IMR-90 (cell line): ENCODE results near the gene ABHD2. TPM values are rescaled to one million over a fixed set of nuclear protein-coding genes. Genes with fewer than 3 reads are reported as not detected.
A peak's percentile ranks its signal among the peaks of the same experiment; 100 is the strongest.

ENCODE experiments used
- ATAC-seq: fragments of 200-7000 bp; cut with Tn5 transposase; 2 replicates; pipeline ENCODE4 v1.9.1; 2020; ENCODE audit warnings: low read depth, mild to moderate bottlenecking, moderate library complexity
- BruUV-seq: library from RNA; stranded (reverse); fragments of 400-500 nt; replicated peaks from 2 replicates; lab custom pipeline; 2021; lab: Mats Ljungman, UMichigan
- CTCF ChIA-PET: fragments of 300-600 bp; formaldehyde crosslinking; extraction: SDS; loops from one replicate; lab custom pipeline; 2021; ENCODE audit warnings: antibody characterized with exemption; lab: Yijun Ruan, JAX
- POLR2A ChIA-PET: fragments of 300-600 bp; sonication (Branson Sonifier 250); formaldehyde crosslinking; loops from one replicate; lab custom pipeline; 2022; ENCODE audit warnings: antibody characterized with exemption; ENCODE audit not compliant: unreplicated experiment; lab: Charles Lee
- DNase-seq: peaks from one replicate; pipeline ENCODE4 v3.0.0; 2013
- H2AFZ ChIP-seq: replicated peaks from 2 replicates; pipeline ENCODE3; 2013; ENCODE audit warnings: low read length, mild to moderate bottlenecking; ENCODE audit not compliant: poor library complexity
- H2AK5ac ChIP-seq: 2 replicates; pipeline ENCODE4 v1.6.1; 2013; ENCODE audit warnings: low read depth, low read length, inconsistent platforms
- H2AK9ac ChIP-seq: replicated peaks from 2 replicates; pipeline ENCODE3; 2013; ENCODE audit warnings: mild to moderate bottlenecking, low read depth, low read length, moderate library complexity; ENCODE audit not compliant: poor library complexity
- H2BK120ac ChIP-seq: 2 replicates; pipeline ENCODE4 v1.6.1; 2013; ENCODE audit warnings: low read depth, low read length, inconsistent platforms
- H2BK15ac ChIP-seq: 3 replicates; pipeline ENCODE4 v1.6.1; 2013; ENCODE audit warnings: low read depth, low read length, inconsistent platforms
- H2BK20ac ChIP-seq: 2 replicates; pipeline ENCODE4 v1.6.1; 2013; ENCODE audit warnings: low read depth, mild to moderate bottlenecking, inconsistent platforms, low read length, moderate library complexity
- H2BK5ac ChIP-seq: 2 replicates; pipeline ENCODE4 v1.6.1; 2013; ENCODE audit warnings: mild to moderate bottlenecking, low read depth, low read length, inconsistent platforms; ENCODE audit not compliant: poor library complexity, severe bottlenecking
- H3K14ac ChIP-seq: replicated peaks from 2 replicates; pipeline ENCODE4 v1.6.1; 2013; ENCODE audit warnings: low read depth, low read length, inconsistent platforms
- H3K18ac ChIP-seq: 2 replicates; pipeline ENCODE4 v1.6.1; 2013; ENCODE audit warnings: low read depth, low read length, control low read depth
- H3K23ac ChIP-seq: 2 replicates; pipeline ENCODE4 v1.6.1; 2013; ENCODE audit warnings: low read depth, low read length, inconsistent platforms
- H3K27ac ChIP-seq: 2 replicates; pipeline ENCODE4 v1.5.1; 2013; ENCODE audit warnings: mild to moderate bottlenecking, control low read depth, low read length; ENCODE audit not compliant: insufficient read depth
- H3K27me3 ChIP-seq: 2 replicates; pipeline ENCODE4 v1.6.1; 2013; ENCODE audit warnings: low read length; ENCODE audit not compliant: control insufficient read depth, insufficient read depth
- H3K36me3 ChIP-seq: 2 replicates; pipeline ENCODE4 v1.6.1; 2013; ENCODE audit warnings: low read length, mixed read lengths; ENCODE audit not compliant: control insufficient read depth, insufficient read depth
- H3K4ac ChIP-seq: 2 replicates; pipeline ENCODE4 v1.6.1; 2013; ENCODE audit warnings: low read depth, low read length, inconsistent platforms
- H3K4me1 ChIP-seq: 2 replicates; pipeline ENCODE4 v1.6.1; 2013; ENCODE audit warnings: low read length, mixed read lengths; ENCODE audit not compliant: control insufficient read depth, insufficient read depth
- H3K4me2 ChIP-seq: 2 replicates; pipeline ENCODE4 v1.6.1; 2013; ENCODE audit warnings: low read depth, mild to moderate bottlenecking, control low read depth, low read length, moderate library complexity
- H3K4me3 ChIP-seq: 2 replicates; pipeline ENCODE4 v1.5.1; 2013; ENCODE audit warnings: low read depth, mild to moderate bottlenecking, control low read depth, low read length, moderate library complexity; ENCODE audit not compliant: insufficient read depth
- H3K56ac ChIP-seq: 2 replicates; pipeline ENCODE4 v1.6.1; 2013; ENCODE audit warnings: low read length, inconsistent platforms; ENCODE audit not compliant: insufficient read depth; ENCODE audit errors: extremely low read depth
- H3K79me1 ChIP-seq, 2 experiments: 2 replicates each; pipeline ENCODE4 v1.6.1; 2013; ENCODE audit warnings: low read length in 2 of 2, inconsistent platforms in 1 of 2, low read depth in 1 of 2
- H3K9ac ChIP-seq: 2 replicates; pipeline ENCODE4 v1.6.1; 2013; ENCODE audit warnings: low read depth, low read length, control low read depth
- H3K9me1 ChIP-seq: 2 replicates; pipeline ENCODE4 v1.6.1; 2013; ENCODE audit warnings: low read length, inconsistent platforms; ENCODE audit not compliant: insufficient read depth
- H3K9me3 ChIP-seq: 2 replicates; pipeline ENCODE4 v1.6.1; 2013; ENCODE audit warnings: low read length; ENCODE audit not compliant: control insufficient read depth, insufficient read depth
- H4K20me1 ChIP-seq: 2 replicates; pipeline ENCODE4 v1.6.1; 2013; ENCODE audit warnings: low read length, inconsistent platforms; ENCODE audit not compliant: insufficient read depth
- H4K5ac ChIP-seq: 2 replicates; pipeline ENCODE4 v1.6.1; 2013; ENCODE audit warnings: mild to moderate bottlenecking, low read depth, low read length, control low read depth
- H4K8ac ChIP-seq, 2 experiments: 2 replicates each; pipeline ENCODE4 v1.6.1; 2013; ENCODE audit warnings: low read depth in 2 of 2, low read length in 2 of 2, control low read depth in 1 of 2, inconsistent platforms in 1 of 2
- H4K91ac ChIP-seq: 2 replicates; pipeline ENCODE4 v1.6.1; 2013; ENCODE audit warnings: low read depth, low read length, inconsistent platforms; ENCODE audit not compliant: insufficient read depth
- BHLHE40 ChIP-seq: fragments of 150-350 bp; IDR thresholded peaks from 2 replicates; pipeline ENCODE4 v1.6.1; 2016; ENCODE audit warnings: mild to moderate bottlenecking, low read depth, low read length
- CEBPB ChIP-seq: IDR thresholded peaks from 2 replicates; pipeline ENCODE4 v1.6.1; 2012; ENCODE audit warnings: low read depth, low read length, improper control_type of control experiment
- CHD1 ChIP-seq: IDR thresholded peaks from 2 replicates; pipeline ENCODE4 v1.6.1; 2012; ENCODE audit warnings: low read depth, low read length, improper control_type of control experiment
- FOS ChIP-seq: fragments of 150-350 bp; IDR thresholded peaks from 2 replicates; pipeline ENCODE4 v1.6.1; 2016; ENCODE audit warnings: low read depth, low read length
- MAFK ChIP-seq: IDR thresholded peaks from 2 replicates; pipeline ENCODE4 v1.6.1; 2012; ENCODE audit warnings: low read depth, low read length, improper control_type of control experiment
- MAZ ChIP-seq: IDR thresholded peaks from 2 replicates; pipeline ENCODE4 v1.6.1; 2012; ENCODE audit warnings: low read depth, mild to moderate bottlenecking, low read length, improper control_type of control experiment, moderate library complexity, borderline replicate concordance
- NFE2L2 ChIP-seq: fragments of 150-350 bp; IDR thresholded peaks from 2 replicates; pipeline ENCODE4 v1.6.1; 2016; ENCODE audit warnings: low read depth, mild to moderate bottlenecking, low read length
- POLR2A ChIP-seq: IDR thresholded peaks from 2 replicates; pipeline ENCODE4 v1.6.1; 2012; ENCODE audit warnings: mild to moderate bottlenecking, low read depth, low read length
- RAD21 ChIP-seq: IDR thresholded peaks from 2 replicates; pipeline ENCODE4 v1.6.1; 2012; ENCODE audit warnings: low read length, improper control_type of control experiment
- RCOR1 ChIP-seq: IDR thresholded peaks from 2 replicates; pipeline ENCODE4 v1.6.1; 2012; ENCODE audit warnings: mild to moderate bottlenecking, low read length, improper control_type of control experiment; ENCODE audit not compliant: insufficient replicate concordance
- RFX5 ChIP-seq: IDR thresholded peaks from 2 replicates; pipeline ENCODE4 v1.8.0; 2012; ENCODE audit warnings: low read depth, mild to moderate bottlenecking, low read length, moderate library complexity
- SMC3 ChIP-seq: fragments of 150-350 bp; IDR thresholded peaks from 2 replicates; pipeline ENCODE4 v1.6.1; 2016; ENCODE audit warnings: low read depth, mild to moderate bottlenecking, antibody characterized with exemption, low read length, moderate library complexity
- WGBS, 2 experiments: methylation state at CpG; one replicate each; pipeline versions ENCODE4 v1.1.5 to v1.1.7; 2013; ENCODE audit warnings: missing lambda C conversion rate in 2 of 2; ENCODE audit not compliant: insufficient read length in 1 of 2; ENCODE audit errors: extremely low coverage in 2 of 2; 5-methylcytosine and 5-hydroxymethylcytosine counted together
- dilution Hi-C: fragments of 300-500 bp; cut with HindIII; formaldehyde crosslinking; loops from one replicate; pipeline ENCODE4 v1.14.3; 2018; ENCODE audit warnings: low sequenced_read_pairs; ENCODE audit not compliant: unreplicated experiment
- in situ Hi-C: fragments of 300-500 bp; cut with MboI; formaldehyde crosslinking; loops from 3 replicates; pipeline ENCODE4 v1.14.3; 2019; ENCODE audit warnings: low sequenced_read_pairs, inconsistent platforms, mixed read lengths
- intact Hi-C: fragments of 100-400 bp; cut with micrococcal nuclease; formaldehyde crosslinking; loops from 2 replicates; pipeline ENCODE4 v1.10.0; 2022
- polyA plus RNA-seq, 3 experiments: library from polyadenylated mRNA; depleted of rRNA; stranded (reverse); fragments of >200 nt; gene quantifications; 2 replicates each; pipeline ENCODE4 v1.2.3, GENCODE V29; 2012; ENCODE audit warnings: low replicate concordance in 1 of 3
- total RNA-seq: library from RNA; depleted of rRNA; stranded (reverse); fragments of >200 nt; gene quantifications from 2 replicates; pipeline ENCODE4 v1.2.3, GENCODE V29; 2012
- TF ChIP-seq, protein P1 (sequence below): fragments of 150-350 bp; IDR thresholded peaks from 2 replicates; pipeline ENCODE4 v1.6.1; 2017; ENCODE audit warnings: mild to moderate bottlenecking, antibody characterized with exemption, low read length, low read depth
- TF ChIP-seq, protein P2 (sequence below): fragments of 150-350 bp; IDR thresholded peaks from 2 replicates; pipeline ENCODE4 v1.6.1; 2016; ENCODE audit warnings: low read depth, mild to moderate bottlenecking, low read length, moderate library complexity, borderline replicate concordance
- TF ChIP-seq, protein P3 (sequence below): conservative IDR thresholded peaks from 2 replicates; pipeline ENCODE4 v1.5.1; 2012; ENCODE audit warnings: mild to moderate bottlenecking, low read depth, low read length, improper control_type of control experiment

The ABHD2 gene
- total and polyA plus RNA-seq, 2 of the 4 experiments (the other 2 are of a cell fraction), result 31.2 to 62.9 TPM

DNA sequence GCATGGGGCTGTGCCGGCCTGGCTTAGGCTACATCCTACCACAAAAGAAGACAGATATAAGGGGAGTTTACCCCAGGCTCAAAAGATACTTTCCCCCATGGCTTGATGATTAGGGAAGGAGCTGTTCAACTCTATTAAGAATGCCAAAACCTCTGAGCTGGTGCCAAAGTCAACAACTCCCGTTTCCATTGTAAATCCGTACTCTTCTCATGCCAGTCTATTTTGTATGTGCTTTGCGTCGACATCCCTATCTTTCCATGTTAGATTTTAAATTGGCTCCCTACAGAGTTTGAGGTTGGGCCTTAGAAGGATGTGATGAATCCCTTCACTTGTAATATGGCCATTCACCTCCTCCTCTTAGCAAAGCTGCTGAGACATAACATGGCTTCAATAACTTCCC lies 86.2 kb downstream of the ABHD2 start:
- POLR2A ChIA-PET, result no interaction called here
- Histone ChIP-seq H4K5ac (no peak overlapping the region), H3K14ac (no peak overlapping the region), H3K79me1 (peaks cover 6 to 19% of the 10 kb centered on the region in 2 experiments; a peak in 2 of 4 replicates), H4K8ac (no peak overlapping the region), H3K4ac (no peak overlapping the region), H3K9ac (no peak overlapping the region), H2BK15ac (no peak overlapping the region), H4K91ac (no peak overlapping the region), H3K23ac (0 out of 2 replicates have a peak overlapping the region, but pooled peaks have one; percentile 34), H4K20me1 (no peaks in the 10 kb centered on the region), H3K4me3 (no peak overlapping the region), H3K9me1 (peaks cover 4% of the 10 kb centered on the region; the same call in 1 of the 2 replicates), H2AK5ac (no peak overlapping the region), H2BK20ac (no peak overlapping the region), H3K27me3 (no peaks in the 10 kb centered on the region), H2AFZ (no peak overlapping the region), H3K56ac (no peak overlapping the region), H2BK120ac (no peak overlapping the region), H3K4me1 (peaks cover 5% of the 10 kb centered on the region; the same call in 1 of the 2 replicates), H2AK9ac (no peak overlapping the region), H3K27ac (no peak overlapping the region), H3K36me3 (peaks cover 20% of the 10 kb centered on the region), H2BK5ac (no peak overlapping the region), H3K9me3 (no peaks in the 10 kb centered on the region), H3K4me2 (no peak overlapping the region), H3K18ac (no peak overlapping the region)
- WGBS, 2 experiments, result no CpG with 5 or more reads among the region's 5 CpGs
- dilution Hi-C loops, result no loop called here
- TF ChIP-seq, protein P1, sequence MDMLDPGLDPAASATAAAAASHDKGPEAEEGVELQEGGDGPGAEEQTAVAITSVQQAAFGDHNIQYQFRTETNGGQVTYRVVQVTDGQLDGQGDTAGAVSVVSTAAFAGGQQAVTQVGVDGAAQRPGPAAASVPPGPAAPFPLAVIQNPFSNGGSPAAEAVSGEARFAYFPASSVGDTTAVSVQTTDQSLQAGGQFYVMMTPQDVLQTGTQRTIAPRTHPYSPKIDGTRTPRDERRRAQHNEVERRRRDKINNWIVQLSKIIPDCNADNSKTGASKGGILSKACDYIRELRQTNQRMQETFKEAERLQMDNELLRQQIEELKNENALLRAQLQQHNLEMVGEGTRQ, result no peak
- TF ChIP-seq NFE2L2 (no peak), MAZ (no peak), BHLHE40 (no peak), POLR2A (no peak), SMC3 (no peak), RFX5 (no peak), FOS (no peak), CEBPB (no peak), RCOR1 (no peak), CHD1 (no peak), RAD21 (no peak), MAFK (no peak)
- TF ChIP-seq, protein P2, sequence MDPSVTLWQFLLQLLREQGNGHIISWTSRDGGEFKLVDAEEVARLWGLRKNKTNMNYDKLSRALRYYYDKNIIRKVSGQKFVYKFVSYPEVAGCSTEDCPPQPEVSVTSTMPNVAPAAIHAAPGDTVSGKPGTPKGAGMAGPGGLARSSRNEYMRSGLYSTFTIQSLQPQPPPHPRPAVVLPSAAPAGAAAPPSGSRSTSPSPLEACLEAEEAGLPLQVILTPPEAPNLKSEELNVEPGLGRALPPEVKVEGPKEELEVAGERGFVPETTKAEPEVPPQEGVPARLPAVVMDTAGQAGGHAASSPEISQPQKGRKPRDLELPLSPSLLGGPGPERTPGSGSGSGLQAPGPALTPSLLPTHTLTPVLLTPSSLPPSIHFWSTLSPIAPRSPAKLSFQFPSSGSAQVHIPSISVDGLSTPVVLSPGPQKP, result no peak
- TF ChIP-seq, protein P3, sequence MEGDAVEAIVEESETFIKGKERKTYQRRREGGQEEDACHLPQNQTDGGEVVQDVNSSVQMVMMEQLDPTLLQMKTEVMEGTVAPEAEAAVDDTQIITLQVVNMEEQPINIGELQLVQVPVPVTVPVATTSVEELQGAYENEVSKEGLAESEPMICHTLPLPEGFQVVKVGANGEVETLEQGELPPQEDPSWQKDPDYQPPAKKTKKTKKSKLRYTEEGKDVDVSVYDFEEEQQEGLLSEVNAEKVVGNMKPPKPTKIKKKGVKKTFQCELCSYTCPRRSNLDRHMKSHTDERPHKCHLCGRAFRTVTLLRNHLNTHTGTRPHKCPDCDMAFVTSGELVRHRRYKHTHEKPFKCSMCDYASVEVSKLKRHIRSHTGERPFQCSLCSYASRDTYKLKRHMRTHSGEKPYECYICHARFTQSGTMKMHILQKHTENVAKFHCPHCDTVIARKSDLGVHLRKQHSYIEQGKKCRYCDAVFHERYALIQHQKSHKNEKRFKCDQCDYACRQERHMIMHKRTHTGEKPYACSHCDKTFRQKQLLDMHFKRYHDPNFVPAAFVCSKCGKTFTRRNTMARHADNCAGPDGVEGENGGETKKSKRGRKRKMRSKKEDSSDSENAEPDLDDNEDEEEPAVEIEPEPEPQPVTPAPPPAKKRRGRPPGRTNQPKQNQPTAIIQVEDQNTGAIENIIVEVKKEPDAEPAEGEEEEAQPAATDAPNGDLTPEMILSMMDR, result no peak
- no peak for ATAC-seq
- intact Hi-C loops, result no loop called here
- no TSS peak for BruUV-seq
- CTCF ChIA-PET, result interaction anchor here (1.2 kb wide), 1 partner anchor 45 kb away, joined by 3 read pairs; no protein-coding TSS in a partner anchor
- in situ Hi-C loops, result loop anchor here (25.0 kb wide), 1 partner anchor 512 kb away; no protein-coding TSS in a partner anchor
- no peak for DNase-seq
